Endometrium (tissue), 2 donors: ENCODE results near the gene HEATR9.
"Not testable (repeated sequence)": the region's sequence is repeated elsewhere in the genome, so short reads cannot be mapped to it uniquely, and the experiment has no call there.

Experiments used
- FAIRE-seq: peaks from 2 replicates; lab custom pipeline; 2012; peaks lifted over from hg19 to GRCh38; lab: Jason Lieb, UNC
- donor health status: control.
- donor health status: control.

HEATR9 gene

GRCh38 chr17:35868737-35869136 lies at the start of gene HEATR9:
HEATR9 (minus strand) TSS chr17:35868891; CDS start chr17:35868742, 149 bp downstream.
- no peak for FAIRE-seq

GRCh38 chr17:35917519-35918213 lies 49.0 kb upstream of the HEATR9 start:
- FAIRE-seq = no peak

GRCh38 chr17:35915153-35915964 lies 46.7 kb upstream of the HEATR9 start:
- FAIRE-seq = no peak

- FAIRE-seq = no peak
These were observed 45.7 kb upstream of the HEATR9 start for GRCh38 chr17:35914354-35914753.

GRCh38 chr17:35913609-35914008 lies 44.9 kb upstream of the HEATR9 start:
- FAIRE-seq = no peak

GRCh38 chr17:35912942-35913341 lies 44.3 kb upstream of the HEATR9 start:
- no peak for FAIRE-seq

GRCh38 chr17:35912339-35912912 lies 43.7 kb upstream of the HEATR9 start:
- no peak for FAIRE-seq

GRCh38 chr17:35909408-35909807 lies 40.7 kb upstream of the HEATR9 start:
- no peak for FAIRE-seq

GRCh38 chr17:35907691-35908090 lies 39.0 kb upstream of the HEATR9 start:
- FAIRE-seq = no peak

- FAIRE-seq = no peak
These were observed 38.4 kb upstream of the HEATR9 start for GRCh38 chr17:35906926-35907637.

GRCh38 chr17:35906191-35906925 lies 37.7 kb upstream of the HEATR9 start:
- no peak for FAIRE-seq

GRCh38 chr17:35903451-35903850 lies 34.8 kb upstream of the HEATR9 start:
- FAIRE-seq = no peak

GRCh38 chr17:35901631-35902175 lies 33.0 kb upstream of the HEATR9 start:
- no peak for FAIRE-seq

GRCh38 chr17:35900708-35901480 lies 32.2 kb upstream of the HEATR9 start:
- no peak for FAIRE-seq

- no peak for FAIRE-seq
These were observed 31.6 kb upstream of the HEATR9 start for GRCh38 chr17:35900280-35900679.

- no peak for FAIRE-seq
These were observed 29.8 kb upstream of the HEATR9 start for GRCh38 chr17:35898283-35899070.

- not testable (repeated sequence) for FAIRE-seq
These were observed 29.1 kb upstream of the HEATR9 start for GRCh38 chr17:35897772-35898171.

- FAIRE-seq = no peak
These were observed 27.2 kb upstream of the HEATR9 start for GRCh38 chr17:35895636-35896587.

- FAIRE-seq = no peak
These were observed 25.5 kb upstream of the HEATR9 start for GRCh38 chr17:35894206-35894605.
